H1 (cell line): ENCODE measurements around the gene ZNF808. TPM values are rescaled to one million over a fixed set of nuclear protein-coding genes. Genes with fewer than 3 reads are reported as not detected.
"Not testable (repeated sequence)": the region's sequence is repeated elsewhere in the genome, so short reads cannot be mapped to it uniquely, and the experiment has no call there.

Source experiments
- CTCF ChIA-PET: fragments of 300-600 bp; sonication (Branson Sonifier 250); formaldehyde crosslinking; loops from one replicate; lab custom pipeline; 2021; ENCODE audit not compliant: partially characterized antibody; lab: Charles Lee
- POLR2A ChIA-PET: fragments of 300-600 bp; sonication (Branson Sonifier 250); formaldehyde crosslinking; loops from one replicate; lab custom pipeline; 2021; ENCODE audit warnings: inconsistent platforms; ENCODE audit not compliant: partially characterized antibody; lab: Charles Lee
- DNase-seq, 2 experiments: peaks; one replicate each; pipeline versions ENCODE4 v3.0.0 to v3.0.0-alpha.2; 2010 to 2022; ENCODE audit warnings: low spot score in 2 of 2, low read depth in 1 of 2, mixed read lengths in 1 of 2
- FAIRE-seq: peaks from 2 replicates; lab custom pipeline; 2011; peaks lifted over from hg19 to GRCh38; lab: Jason Lieb, UNC
- H2AFZ ChIP-seq: 2 replicates; pipeline ENCODE4 v1.8.1; 2012; ENCODE audit warnings: low read length, inconsistent platforms
- H2AK5ac ChIP-seq: 2 replicates; pipeline ENCODE4 v1.6.1; 2013; ENCODE audit warnings: low read depth, low read length
- H2BK120ac ChIP-seq: replicated peaks from 2 replicates; pipeline ENCODE3; 2013; ENCODE audit warnings: low read depth, low read length, inconsistent platforms
- H2BK12ac ChIP-seq: 2 replicates; pipeline ENCODE4 v1.6.1; 2013; ENCODE audit warnings: low read depth, low read length
- H2BK15ac ChIP-seq: 2 replicates; pipeline ENCODE4 v1.6.1; 2013; ENCODE audit warnings: low read length
- H2BK20ac ChIP-seq: 2 replicates; pipeline ENCODE4 v1.6.1; 2013; ENCODE audit warnings: low read length
- H2BK5ac ChIP-seq: 2 replicates; pipeline ENCODE4 v1.6.1; 2013; ENCODE audit warnings: low read depth, low read length
- H3K14ac ChIP-seq: 2 replicates; pipeline ENCODE4 v1.6.1; 2013; ENCODE audit warnings: inconsistent platforms; ENCODE audit not compliant: insufficient read length
- H3K18ac ChIP-seq: 2 replicates; pipeline ENCODE4 v1.6.1; 2013; ENCODE audit warnings: low read length; ENCODE audit errors: extremely low read depth
- H3K23ac ChIP-seq: 2 replicates; pipeline ENCODE4 v1.6.1; 2013; ENCODE audit warnings: inconsistent platforms; ENCODE audit not compliant: insufficient read length
- H3K23me2 ChIP-seq: 2 replicates; pipeline ENCODE4 v1.6.1; 2013; ENCODE audit warnings: low read depth, low read length
- H3K27ac ChIP-seq: 2 replicates; pipeline ENCODE4 v1.6.1; 2011; ENCODE audit warnings: low read depth, low read length, inconsistent platforms
- H3K27me3 ChIP-seq, 4 experiments: replicated peaks in 1 of 4; 1 replicate in 1 of 4; 2 replicates in 3 of 4; pipeline versions ENCODE4 v1.6.1 to v1.8.1; 2011 to 2013; ENCODE audit warnings: low read length in 3 of 4, mild to moderate bottlenecking in 3 of 4, inconsistent platforms in 2 of 4, mixed read lengths in 2 of 4, moderate library complexity in 1 of 4; ENCODE audit not compliant: control insufficient read depth in 3 of 4, insufficient read depth in 3 of 4; ENCODE audit errors: extremely low read depth in 1 of 4
- H3K36me3 ChIP-seq, 4 experiments: 2 replicates each; pipeline versions ENCODE4 v1.6.1 to v1.8.1; 2011 to 2013; ENCODE audit warnings: mild to moderate bottlenecking in 4 of 4, low read length in 3 of 4, moderate library complexity in 2 of 4, control low read depth in 1 of 4, inconsistent platforms in 1 of 4; ENCODE audit not compliant: insufficient read depth in 4 of 4, control insufficient read depth in 2 of 4
- H3K4ac ChIP-seq: replicated peaks from 2 replicates; pipeline ENCODE3; 2013; ENCODE audit warnings: low read length, low read depth, mixed read lengths, inconsistent platforms; ENCODE audit not compliant: insufficient read length
- H3K4me1 ChIP-seq, 4 experiments: replicated peaks in 1 of 4; 1 replicate in 1 of 4; 2 replicates in 3 of 4; pipeline versions ENCODE4 v1.6.1 to v1.8.1; 2011 to 2013; ENCODE audit warnings: low read length in 3 of 4, inconsistent platforms in 2 of 4, mixed read lengths in 1 of 4; ENCODE audit not compliant: insufficient read depth in 4 of 4, control insufficient read depth in 3 of 4
- H3K4me2 ChIP-seq, 2 experiments: 2 replicates each; pipeline versions ENCODE4 v1.6.1 to v1.8.1; 2011 to 2013; ENCODE audit warnings: low read depth in 2 of 2, low read length in 2 of 2, control low read depth in 1 of 2, inconsistent platforms in 1 of 2, mild to moderate bottlenecking in 1 of 2; ENCODE audit not compliant: insufficient read depth in 1 of 2
- H3K4me3 ChIP-seq, 4 experiments: fragments of 200-600, 300-600 bp in 1 of 4; sonication (generic), shearing (Covaris generic), sonication (Bioruptor Twin) in 1 of 4; 2 replicates each; pipeline versions ENCODE4 v1.5.1 to v1.8.1; 2011 to 2016; ENCODE audit warnings: low read length in 4 of 4, low read depth in 3 of 4, control low read depth in 2 of 4, inconsistent platforms in 2 of 4, mild to moderate bottlenecking in 2 of 4, mixed read lengths in 1 of 4, moderate library complexity in 1 of 4; ENCODE audit not compliant: insufficient read depth in 2 of 4; ENCODE audit errors: extremely low read depth in 1 of 4
- H3K56ac ChIP-seq: replicated peaks from 2 replicates; pipeline ENCODE3; 2013; ENCODE audit warnings: low read depth, mild to moderate bottlenecking, mixed read lengths, low read length, inconsistent platforms; ENCODE audit not compliant: insufficient read length
- H3K79me1 ChIP-seq: 2 replicates; pipeline ENCODE4 v1.6.1; 2013; ENCODE audit warnings: low read depth, low read length, control low read depth
- H3K79me2 ChIP-seq, 2 experiments: 2 replicates each; pipeline versions ENCODE4 v1.6.1 to v1.8.1; 2012 to 2013; ENCODE audit warnings: low read length in 2 of 2, mild to moderate bottlenecking in 2 of 2, inconsistent platforms in 1 of 2; ENCODE audit not compliant: insufficient read depth in 2 of 2, control insufficient read depth in 1 of 2
- H3K9ac ChIP-seq, 4 experiments: replicated peaks in 1 of 4; 1 replicate in 1 of 4; 2 replicates in 3 of 4; pipeline versions ENCODE4 v1.6.1 to v1.8.1; 2011 to 2013; ENCODE audit warnings: low read depth in 3 of 4, low read length in 3 of 4, control low read depth in 2 of 4, mild to moderate bottlenecking in 2 of 4, moderate library complexity in 2 of 4, inconsistent platforms in 1 of 4; ENCODE audit errors: extremely low read depth in 1 of 4
- H3K9me3 ChIP-seq, 2 experiments: 2 replicates each; pipeline versions ENCODE4 v1.6.1 to v1.8.1; 2012 to 2013; ENCODE audit warnings: mild to moderate bottlenecking in 2 of 2, moderate library complexity in 2 of 2, control low read depth in 1 of 2, inconsistent platforms in 1 of 2, low read depth in 1 of 2, low read length in 1 of 2, mixed read lengths in 1 of 2; ENCODE audit not compliant: insufficient read depth in 2 of 2
- H4K20me1 ChIP-seq, 2 experiments: replicated peaks in 1 of 2; 2 replicates each; pipeline versions ENCODE3 to v1.8.1; 2011 to 2013; ENCODE audit warnings: inconsistent platforms in 2 of 2, low read length in 2 of 2, mild to moderate bottlenecking in 1 of 2; ENCODE audit not compliant: insufficient read depth in 2 of 2, control insufficient read depth in 1 of 2
- H4K5ac ChIP-seq: 2 replicates; pipeline ENCODE4 v1.6.1; 2013; ENCODE audit warnings: low read length, low read depth, mixed read lengths, inconsistent platforms; ENCODE audit not compliant: insufficient read length
- H4K8ac ChIP-seq: 2 replicates; pipeline ENCODE4 v1.8.0; 2013; ENCODE audit warnings: mild to moderate bottlenecking, moderate library complexity, low read length, inconsistent platforms; ENCODE audit not compliant: insufficient read depth; ENCODE audit errors: extremely low read depth
- H4K91ac ChIP-seq: replicated peaks from 2 replicates; pipeline ENCODE3; 2013; ENCODE audit warnings: low read length, mixed read lengths, inconsistent platforms; ENCODE audit not compliant: insufficient read length
- WGBS, 2 experiments: shearing (Covaris generic) in 1 of 2; methylation state at CpG; one replicate each; pipeline versions ENCODE4 v1.1.6 to v1.1.7; 2013 to 2015; ENCODE audit warnings: low lambda C conversion rate in 2 of 2, mixed read lengths in 2 of 2, inconsistent platforms in 1 of 2, low coverage in 1 of 2, missing lambda C conversion rate in 1 of 2; ENCODE audit not compliant: insufficient replicate concordance in 2 of 2, insufficient coverage in 1 of 2, insufficient read length in 1 of 2; ENCODE audit errors: extremely low coverage in 1 of 2, missing lambda C conversion rate in 1 of 2; 5-methylcytosine and 5-hydroxymethylcytosine counted together
- polyA plus RNA-seq, 7 experiments: library from polyadenylated mRNA; depleted of rRNA in 3 of 7; stranded (reverse) in 5 of 7; unstranded in 2 of 7; fragments of >200 nt in 5 of 7; fragments of 200-250 nt in 2 of 7; gene quantifications; 1 replicate in 5 of 7; 2 replicates in 1 of 7; 4 replicates in 1 of 7; pipeline versions ENCODE4 v1.2.1 to v1.2.3, GENCODE V29; 2011 to 2013; ENCODE audit warnings: missing spikeins in 2 of 7, mixed read lengths in 2 of 7
- total RNA-seq: library from RNA; stranded (reverse); fragmentation: NEBNext Ultra II Directional; extraction: Animal tissue kit (Norgen Biotek cat#: 25700); gene quantifications from 2 replicates; pipeline ENCODE4 v1.2.1, GENCODE V29; 2021

ZNF808 gene
- total and polyA plus RNA-seq, 2 of the 8 experiments (the other 6 are each of a cell fraction or from before 2014, with no cell fraction given) = 3.9 to 25.9 TPM

- H4K8ac ChIP-seq, DNase-seq, H2BK12ac ChIP-seq, H3K9ac ChIP-seq, H3K14ac ChIP-seq, H2BK5ac ChIP-seq, H4K5ac ChIP-seq, FAIRE-seq, POLR2A ChIA-PET, H4K91ac ChIP-seq, H3K4ac ChIP-seq, H3K23ac ChIP-seq, H3K23me2 ChIP-seq, H3K79me2 ChIP-seq, H2BK120ac ChIP-seq, H2BK15ac ChIP-seq, H3K4me2 ChIP-seq, H2AK5ac ChIP-seq, H3K9me3 ChIP-seq, H3K27ac ChIP-seq, CTCF ChIA-PET, H3K27me3 ChIP-seq, H3K18ac ChIP-seq, H3K79me1 ChIP-seq, H3K4me3 ChIP-seq, H4K20me1 ChIP-seq, H3K36me3 ChIP-seq, H2AFZ ChIP-seq, H2BK20ac ChIP-seq, H3K56ac ChIP-seq: not testable (repeated sequence)
- peaks cover 2 to 14% (median 10%) of the 10 kb centered on the region in 4 experiments; a peak in 5 of 7 replicates for H3K4me1 ChIP-seq
- WGBS, 2 experiments = 72% methylated on average over 5 of the region's 7 CpGs; no CpG with 5 or more reads in 1 of the 2 experiments
Measured at GRCh38 chr19:52519175-52519574, 8.3 kb upstream of the ZNF808 start.
